Activated T-helper 9 cell treated with anti-CD3 and anti-CD28 coated beads, Interleukin-2, amount 50 U/mL, for 16 hours (primary cell): Measurements from ENCODE around the gene LANCL2.
A peak's percentile ranks its signal among the peaks of the same experiment; 100 is the strongest.
"Not testable (repeated sequence)": the region's sequence is repeated elsewhere in the genome, so short reads cannot be mapped to it uniquely, and the experiment has no call there.

ENCODE experiments used
- DNase-seq: peaks from one replicate; pipeline ENCODE4 v3.0.0-alpha.2; 2020; ENCODE audit warnings: low read depth

The LANCL2 gene

GRCh38 chr7:55362927-55363326, 2.2 kb upstream of the LANCL2 start:
- DNase-seq, result no peak

- DNase-seq, result no peak
These were observed 1.6 kb upstream of the LANCL2 start for GRCh38 chr7:55363386-55364170.

- peak; percentile 94 for DNase-seq
These were observed 731 bp downstream of the LANCL2 start for GRCh38 chr7:55365675-55366460.

GRCh38 chr7:55366461-55367070, 1.4 kb downstream of the LANCL2 start:
- no peak for DNase-seq

DNA sequence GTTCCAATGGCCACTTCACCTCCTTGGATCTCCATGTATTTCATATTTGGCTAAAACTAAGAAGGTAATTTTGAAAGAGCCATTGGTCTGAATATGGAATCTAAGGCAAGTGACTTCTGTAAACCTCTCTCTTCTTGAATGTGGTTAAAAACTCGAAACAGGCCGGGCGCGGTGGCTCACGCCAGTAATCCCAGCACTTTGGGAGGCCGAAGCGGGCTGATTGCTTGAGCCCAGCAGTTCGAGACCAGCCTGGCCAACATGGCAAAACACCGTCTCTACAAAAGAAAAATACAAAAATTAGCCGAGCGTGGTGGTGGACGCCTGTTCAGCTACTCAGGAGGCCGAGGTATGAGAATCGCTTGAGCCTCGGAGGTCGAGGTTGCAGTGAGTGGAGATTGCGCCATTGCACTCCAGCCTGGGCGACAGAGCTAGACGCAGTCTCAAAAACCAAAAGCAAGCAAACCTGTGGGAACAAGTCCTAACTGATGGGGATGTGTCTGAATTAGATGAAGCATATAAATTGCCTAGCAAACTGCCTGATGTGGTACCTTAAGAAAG, 2.2 kb downstream of the LANCL2 start:
- DNase-seq, result no peak

DNA sequence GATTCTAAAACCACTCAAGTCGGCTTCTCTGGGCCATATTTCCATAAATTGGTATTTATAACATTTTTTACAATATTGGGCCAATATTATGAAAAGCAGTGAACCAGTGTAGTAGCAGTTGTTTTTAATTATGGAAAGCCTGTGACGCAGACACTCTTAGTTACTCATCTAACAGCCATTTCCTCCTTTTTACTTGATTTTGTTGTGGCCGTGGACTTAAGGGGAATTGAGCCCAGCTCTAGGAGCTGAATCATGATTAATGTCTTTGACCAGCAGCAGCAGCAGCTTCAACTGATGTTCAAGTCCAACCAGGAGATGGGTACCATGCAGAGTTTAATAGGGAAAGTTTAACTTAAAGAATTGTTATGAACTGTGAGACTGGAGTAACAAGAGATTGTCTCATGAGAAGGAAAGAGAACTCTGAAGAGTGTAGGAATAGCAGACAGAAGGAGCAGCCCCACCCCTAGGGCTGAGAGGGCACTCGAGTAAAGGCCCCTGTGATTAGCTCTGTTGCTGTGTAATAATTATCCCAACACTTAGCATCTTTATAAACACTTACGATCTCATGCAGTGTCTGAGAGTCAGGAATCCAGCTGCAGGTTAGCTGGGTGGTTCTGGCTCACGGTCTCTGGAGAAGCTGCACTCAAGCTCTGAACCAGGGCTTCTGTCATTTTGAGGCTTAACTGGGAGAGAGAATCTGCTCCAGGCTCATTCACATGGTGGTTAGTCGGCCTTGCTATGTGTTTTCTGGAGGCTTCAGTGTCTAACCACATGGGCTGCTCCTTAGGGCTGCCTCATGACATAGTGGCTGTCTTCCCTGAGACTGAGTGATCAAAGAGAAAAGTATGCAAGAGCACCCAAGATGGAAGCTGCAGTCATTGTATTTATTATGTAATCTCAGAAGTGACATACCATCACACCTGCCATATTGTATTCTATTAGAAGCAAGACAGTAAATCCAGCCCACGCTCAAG, 4.6 kb downstream of the LANCL2 start:
- no peak for DNase-seq

DNA sequence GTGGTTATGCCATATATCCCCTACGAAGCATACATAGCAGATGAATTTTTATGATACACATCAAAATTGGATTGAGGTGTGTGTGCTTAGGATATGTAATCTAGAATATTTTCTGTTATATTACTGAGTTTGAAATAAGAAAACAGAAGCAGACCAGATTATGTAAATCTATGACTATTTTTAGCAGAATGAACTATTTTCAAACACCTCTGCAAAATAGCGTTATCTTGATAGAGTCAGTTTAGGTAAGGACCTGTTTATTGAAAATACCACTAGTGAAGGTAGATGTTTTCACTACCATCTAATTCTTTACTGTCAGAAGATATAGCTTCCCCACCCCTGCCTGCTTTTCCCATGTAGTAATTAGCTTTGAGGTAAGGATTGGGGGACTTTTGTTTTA, 9.1 kb downstream of the LANCL2 start:
- DNase-seq, result no peak

- DNase-seq, result no peak
These were observed 10.1 kb downstream of the LANCL2 start for GRCh38 chr7:55375237-55375636.

GRCh38 chr7:55377162-55377817, 12.2 kb downstream of the LANCL2 start:
- no peak for DNase-seq

DNA sequence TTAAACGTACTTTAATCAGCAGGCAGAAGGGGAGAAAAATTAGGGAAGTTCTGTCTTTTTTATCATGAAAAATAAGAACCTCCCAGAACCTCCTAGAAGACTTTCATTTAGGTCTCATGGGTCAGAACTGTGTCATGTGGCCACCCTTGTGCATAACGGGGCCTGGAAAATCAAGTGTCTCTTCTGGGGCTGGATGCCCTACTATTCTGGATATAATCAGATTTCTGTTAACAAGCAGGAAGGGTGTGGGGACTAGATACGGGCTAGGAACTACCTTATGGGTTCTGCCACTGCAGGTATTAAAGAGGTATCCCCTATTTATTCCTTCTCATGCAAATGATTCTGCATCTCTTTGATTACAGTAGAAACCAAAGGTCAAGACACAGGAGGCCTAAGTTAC, 14.1 kb downstream of the LANCL2 start:
- no peak for DNase-seq

DNA sequence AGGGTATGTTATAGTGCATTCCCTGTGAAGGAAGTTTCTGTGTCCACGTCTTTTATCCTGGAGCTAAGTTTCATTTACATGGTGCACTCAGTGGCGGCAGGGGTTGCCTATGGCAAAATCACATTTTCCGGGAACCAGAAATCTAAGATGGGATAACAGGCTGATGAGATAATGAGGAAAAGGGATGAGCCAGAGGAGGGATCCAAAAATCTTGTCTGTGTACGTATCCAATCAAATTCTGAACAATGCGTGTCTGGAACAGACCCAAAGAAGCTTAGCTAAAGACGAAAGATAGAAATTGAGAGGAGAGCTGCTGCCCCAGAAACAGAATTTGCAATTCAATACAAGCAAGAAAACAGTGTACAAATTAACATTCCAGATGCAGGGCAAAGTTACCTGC, 16.1 kb downstream of the LANCL2 start:
- DNase-seq, result no peak

DNA sequence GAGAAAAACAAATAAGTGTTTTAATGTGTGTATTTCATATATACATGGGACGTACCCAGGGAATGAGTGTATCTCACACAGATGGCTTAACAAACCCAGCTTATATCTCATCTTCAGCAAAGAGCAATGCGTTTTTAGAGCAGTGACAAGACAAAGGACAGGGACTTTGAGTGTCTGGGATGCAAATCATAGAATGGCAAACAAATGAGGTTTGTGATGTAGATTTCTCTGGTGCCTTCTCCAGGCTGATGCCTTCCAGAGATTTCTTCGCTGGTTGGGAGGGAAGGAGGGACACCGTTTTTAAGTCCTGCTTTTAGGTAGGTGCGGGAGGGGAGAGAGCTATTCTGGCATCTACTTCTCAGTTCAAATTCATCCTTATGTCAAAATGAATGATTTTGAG, 16.6 kb downstream of the LANCL2 start:
- DNase-seq, result no peak

DNA sequence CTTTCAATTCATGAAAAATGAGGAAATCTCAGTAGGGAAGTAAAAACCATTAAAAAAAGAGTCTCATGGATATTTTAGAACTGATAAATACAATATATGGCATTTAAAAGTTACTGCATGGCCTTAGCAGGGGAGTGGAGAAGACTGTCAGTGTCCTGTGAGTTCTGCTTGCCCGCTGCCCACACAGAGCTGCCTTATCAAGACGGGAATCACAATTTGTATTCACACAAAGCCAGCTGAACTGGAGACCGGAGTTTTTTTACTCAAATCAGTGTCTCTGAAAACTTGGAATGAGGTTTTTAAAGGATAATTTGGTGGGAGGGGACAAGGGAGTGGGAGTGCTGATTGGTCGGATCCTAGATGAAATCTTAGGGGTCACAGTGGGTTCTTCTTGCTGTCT, 17.1 kb downstream of the LANCL2 start:
- no peak for DNase-seq

DNA sequence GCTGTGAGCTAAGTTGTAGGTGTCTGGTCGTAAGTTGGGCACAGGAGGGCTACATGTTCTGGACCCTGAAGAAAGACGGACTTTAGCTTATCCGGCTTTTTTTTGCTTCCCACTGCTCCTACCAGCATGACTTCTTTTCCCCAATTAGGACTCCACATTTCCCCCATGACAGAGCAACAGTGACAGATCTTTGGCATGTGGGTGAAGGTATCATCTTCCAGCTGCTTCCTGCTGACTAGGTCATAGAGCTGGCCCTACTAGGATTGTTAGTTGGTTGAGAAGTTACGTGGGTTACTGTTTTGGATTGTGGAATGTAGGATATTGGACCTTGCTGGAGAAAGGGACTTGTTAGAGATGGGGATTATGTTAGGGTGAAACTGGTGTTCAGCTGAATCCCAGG, 21.4 kb downstream of the LANCL2 start:
- no peak for DNase-seq

DNA sequence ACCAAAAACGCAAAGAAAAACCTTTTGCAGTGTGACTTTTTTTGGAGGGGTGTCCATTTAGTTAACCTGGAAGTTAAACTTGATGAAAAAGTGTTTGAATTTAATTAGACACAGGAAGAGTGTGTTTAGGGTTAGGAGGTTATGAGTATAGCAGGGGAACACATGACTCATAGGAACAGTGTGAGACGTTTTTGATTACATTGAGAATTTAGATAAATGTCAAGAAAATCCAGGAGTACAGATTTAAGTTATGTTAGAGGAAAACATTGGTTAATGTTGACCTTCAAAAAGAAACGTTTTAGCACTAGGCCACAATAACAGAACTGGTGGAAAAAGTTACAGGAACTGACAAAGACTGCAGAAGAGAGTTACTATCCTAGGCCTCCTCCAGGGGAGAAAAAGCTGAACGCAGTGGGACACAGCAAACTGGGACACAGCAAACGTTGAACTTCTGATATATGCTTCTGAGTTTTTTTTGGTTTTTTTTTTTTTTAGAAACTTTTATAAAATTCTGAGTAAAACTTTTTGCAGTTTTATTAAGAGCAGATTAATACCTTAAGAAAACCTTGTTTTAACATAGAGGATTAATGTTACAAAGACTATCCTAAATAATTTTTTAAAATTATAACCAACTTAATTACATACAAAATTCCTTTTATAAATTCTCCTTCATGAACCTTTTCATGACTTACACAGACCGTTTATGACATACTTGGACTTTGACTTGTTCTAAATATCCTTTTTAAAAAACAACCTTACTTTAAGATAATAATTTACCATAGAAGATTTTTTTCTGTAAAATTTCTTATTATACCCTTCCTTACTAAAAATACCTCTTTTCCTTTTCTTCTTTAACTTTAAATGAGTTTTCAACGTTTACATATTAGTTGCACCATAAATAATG, 22.2 kb downstream of the LANCL2 start:
- no peak for DNase-seq

DNA sequence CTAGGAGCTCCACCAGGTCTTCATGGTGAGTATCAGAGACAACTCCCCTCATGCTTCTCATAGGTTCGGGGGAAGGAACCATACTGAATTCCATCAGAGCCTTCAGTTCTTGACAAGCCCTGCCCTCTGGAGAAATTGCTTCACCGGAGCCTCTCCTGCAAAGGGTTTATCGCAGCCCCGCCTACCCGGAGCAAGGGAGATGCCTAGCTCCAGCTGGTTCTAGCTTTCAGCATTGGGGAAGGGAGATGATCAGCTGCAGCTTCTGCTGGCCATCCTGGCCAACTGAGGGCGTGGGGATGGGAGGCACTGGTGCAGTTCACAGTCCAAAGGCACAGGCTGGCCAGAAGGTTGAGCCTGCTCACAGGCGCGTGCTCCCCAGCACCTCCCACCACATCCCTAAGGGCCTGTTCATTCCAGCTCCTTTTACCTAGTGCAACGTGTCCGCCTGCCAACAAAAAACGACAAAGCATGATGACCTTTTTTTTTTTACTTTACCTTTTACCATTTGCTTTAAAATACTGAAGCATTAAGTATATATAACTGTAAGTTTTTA, 31.2 kb downstream of the LANCL2 start:
- no peak for DNase-seq

DNA sequence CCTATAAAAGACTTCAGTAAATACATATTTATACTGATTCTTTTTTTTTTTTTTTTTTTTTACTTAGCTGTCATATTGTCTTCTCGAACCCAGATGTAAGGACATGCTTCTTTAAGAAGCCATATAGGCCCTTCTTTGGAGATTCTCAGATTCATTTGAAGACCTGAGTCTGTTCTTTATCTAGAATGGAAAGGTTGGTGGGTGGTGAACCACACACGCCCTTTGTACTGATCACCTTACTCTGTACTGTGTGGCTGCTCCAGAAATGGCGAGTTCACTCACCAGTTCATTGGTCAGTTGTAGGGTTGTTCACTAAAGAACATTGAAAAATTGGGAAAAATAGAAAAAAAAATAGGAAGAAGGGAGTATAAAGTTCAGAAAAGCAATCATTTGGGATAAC, 32.5 kb downstream of the LANCL2 start:
- DNase-seq, result no peak

DNA sequence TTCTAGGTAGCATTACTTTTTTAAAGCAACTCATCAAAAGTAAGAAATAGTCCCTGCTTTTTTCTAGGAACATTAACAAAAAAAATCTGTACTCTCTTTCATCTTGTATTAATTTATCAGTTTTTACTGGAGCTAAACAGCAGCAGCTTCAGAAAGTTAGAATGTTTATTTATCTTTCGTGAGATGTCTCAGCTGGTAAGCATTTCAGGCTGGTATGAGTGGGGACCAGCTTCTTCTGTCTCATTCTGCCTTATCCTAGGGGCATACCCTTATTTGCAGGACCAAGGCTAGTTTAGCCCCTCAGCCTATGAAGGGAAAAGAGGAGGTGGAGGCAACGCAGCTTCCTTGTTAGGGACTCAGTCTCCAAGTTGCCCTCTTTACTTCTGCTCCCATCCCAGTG, 35.1 kb downstream of the LANCL2 start:
- DNase-seq, result no peak

DNA sequence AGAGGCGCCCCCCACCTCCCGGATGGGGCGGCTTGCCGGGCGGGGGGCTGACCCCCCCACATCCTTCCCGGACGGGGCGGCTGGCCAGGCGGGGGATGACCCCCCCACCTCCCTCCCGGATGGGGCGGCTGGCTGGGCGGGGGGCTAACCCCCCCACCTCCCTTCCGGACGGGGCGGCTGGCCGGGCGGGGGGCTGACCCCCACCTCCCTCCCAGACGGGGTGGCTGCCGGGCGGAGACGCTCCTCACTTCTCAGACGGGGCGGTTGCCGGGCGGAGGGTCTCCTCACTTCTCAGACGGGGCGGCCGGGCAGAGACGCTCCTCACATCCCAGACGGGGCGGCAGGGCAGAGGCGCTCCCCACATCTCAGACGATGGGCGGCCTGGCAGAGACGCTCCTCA, 37.4 kb downstream of the LANCL2 start:
- not testable (repeated sequence) for DNase-seq
